HepG2 (cell line): ENCODE data around the gene GREM1. TPM values are rescaled to one million over a fixed set of nuclear protein-coding genes. Genes with fewer than 3 reads are reported as not detected.
A peak's percentile ranks its signal among the peaks of the same experiment; 100 is the strongest.

Experiments used
- GFI1 ChIP-seq: sonication (generic); formaldehyde crosslinking; IDR thresholded peaks from 2 replicates; pipeline ENCODE4 v1.5.0; 2020; ENCODE audit warnings: missing genetic modification reagents, mild to moderate bottlenecking, borderline replicate concordance
- HMG20B ChIP-seq: conservative IDR thresholded peaks from 2 replicates; pipeline ENCODE4 v1.6.1; 2016; ENCODE audit warnings: missing genetic modification reagents, missing compliant biosample characterization
- HMGXB4 ChIP-seq, 2 experiments: sonication (generic) in 1 of 2; formaldehyde crosslinking in 1 of 2; IDR thresholded peaks; 2 replicates each; pipeline versions ENCODE4 v1.4.0 to v1.6.1; 2018 to 2020; ENCODE audit warnings: missing genetic modification reagents in 2 of 2, borderline replicate concordance in 1 of 2, low read depth in 1 of 2, mild to moderate bottlenecking in 1 of 2, missing biosample characterization in 1 of 2
- MNT ChIP-seq: fragments of 450-650 bp; IDR thresholded peaks from 2 replicates; pipeline ENCODE4 v1.6.1; 2016
- NFYC ChIP-seq: IDR thresholded peaks from 2 replicates; pipeline ENCODE4 v1.6.1; 2016; ENCODE audit warnings: missing genetic modification reagents, missing compliant biosample characterization
- POLR2G ChIP-seq: fragments of 200-400 bp; formaldehyde crosslinking; IDR thresholded peaks from 2 replicates; pipeline ENCODE4 v1.6.1; 2018; ENCODE audit warnings: mild to moderate bottlenecking, low read depth, low read length, moderate library complexity
- SP5 ChIP-seq: IDR thresholded peaks from 2 replicates; pipeline ENCODE4 v1.6.1; 2016; ENCODE audit warnings: low read depth, borderline replicate concordance
- STAT6 ChIP-seq: sonication (generic); formaldehyde crosslinking; IDR thresholded peaks from 2 replicates; pipeline ENCODE4 v1.4.0; 2020; ENCODE audit warnings: missing genetic modification reagents, mild to moderate bottlenecking, borderline replicate concordance
- TEAD3 ChIP-seq: optimal IDR thresholded peaks from 2 replicates; pipeline ENCODE3; 2016; ENCODE audit warnings: borderline replicate concordance
- THYN1 ChIP-seq: sonication (generic); formaldehyde crosslinking; IDR thresholded peaks from 2 replicates; pipeline ENCODE4 v1.8.1; 2023; ENCODE audit warnings: low read depth, mild to moderate bottlenecking, moderate library complexity, missing genetic modification reagents, borderline replicate concordance
- TSC22D2 ChIP-seq: sonication (generic); formaldehyde crosslinking; IDR thresholded peaks from 2 replicates; pipeline ENCODE4 v1.5.1; 2020; ENCODE audit warnings: missing genetic modification reagents, mild to moderate bottlenecking, borderline replicate concordance
- YEATS2 ChIP-seq: sonication (generic); formaldehyde crosslinking; IDR thresholded peaks from 2 replicates; pipeline ENCODE4 v1.4.0; 2020; ENCODE audit warnings: missing genetic modification reagents, borderline replicate concordance
- ZGPAT ChIP-seq: IDR thresholded peaks from 2 replicates; pipeline ENCODE4 v1.6.1; 2016; ENCODE audit warnings: mild to moderate bottlenecking
- ZNF670 ChIP-seq: sonication (generic); formaldehyde crosslinking; IDR thresholded peaks from 2 replicates; pipeline ENCODE4 v1.8.0; 2022; ENCODE audit warnings: mild to moderate bottlenecking, missing genetic modification reagents, borderline replicate concordance
- ZNF788 ChIP-seq: sonication (generic); formaldehyde crosslinking; IDR thresholded peaks from 2 replicates; pipeline ENCODE4 v1.5.0; 2020; ENCODE audit warnings: mild to moderate bottlenecking, missing genetic modification reagents, borderline replicate concordance
- polyA plus RNA-seq, 8 experiments: library from polyadenylated mRNA; depleted of rRNA in 3 of 8; stranded (reverse) in 7 of 8; unstranded in 1 of 8; fragments of >200 nt; fragmentation: Illumina TruSeq in 4 of 8; extraction: Trizol in 4 of 8; gene quantifications; 2 replicates each; pipeline versions ENCODE4 v1.2.1 to v1.2.3, GENCODE V29; 2011 to 2016; ENCODE audit warnings: low read depth in 4 of 8, missing spikeins in 1 of 8, mixed read lengths in 1 of 8; ENCODE audit not compliant: insufficient read depth in 1 of 8
- total RNA-seq, 5 experiments: library from RNA; depleted of rRNA; stranded (reverse); fragments of >200 nt; fragmentation: Illumina TruSeq; extraction: Trizol; gene quantifications; 2 replicates each; pipeline ENCODE4 v1.2.3, GENCODE V29; 2016; ENCODE audit warnings: low read depth in 1 of 5
- TF ChIP-seq, protein P1 (sequence below): sonication (generic); formaldehyde crosslinking; IDR thresholded peaks from 2 replicates; pipeline ENCODE4 v1.8.1; 2023; ENCODE audit warnings: missing genetic modification reagents, inconsistent platforms, borderline replicate concordance
- TF ChIP-seq, protein P2 (sequence below): sonication (generic); formaldehyde crosslinking; IDR thresholded peaks from 2 replicates; pipeline ENCODE4 v1.4.0; 2020; ENCODE audit warnings: missing genetic modification reagents, mild to moderate bottlenecking, borderline replicate concordance

Gene GREM1
- total and polyA plus RNA-seq, 2 of the 13 experiments (the other 11 are each of a cell fraction or from before 2014, with no cell fraction given) = 0.02 to 0.08 TPM

GRCh38 chr15:32730677-32731654 lies 13.2 kb downstream of the GREM1 start (continued):
- TF ChIP-seq ZGPAT (CRISPR knock-in tag) (no peak), MNT (no peak), YEATS2 (no peak), POLR2G (no peak), ZNF788 (CRISPR knock-in tag) (no peak), SP5 (CRISPR knock-in tag) (peak; percentile 73), NFYC (CRISPR knock-in tag) (no peak), ZNF670 (CRISPR knock-in tag) (no peak), GFI1 (CRISPR knock-in tag) (no peak), TSC22D2 (no peak), HMG20B (CRISPR knock-in tag) (no peak), STAT6 (no peak), HMGXB4 (CRISPR knock-in tag; IDR thresholded peaks at IDR 0.05; ENCODE audit: borderline replicate concordance in 1 of 2, low read depth in 1 of 2) (no peak), TEAD3 (peak; percentile 16), THYN1 (CRISPR knock-in tag) (no peak)
- TF ChIP-seq, protein P1, sequence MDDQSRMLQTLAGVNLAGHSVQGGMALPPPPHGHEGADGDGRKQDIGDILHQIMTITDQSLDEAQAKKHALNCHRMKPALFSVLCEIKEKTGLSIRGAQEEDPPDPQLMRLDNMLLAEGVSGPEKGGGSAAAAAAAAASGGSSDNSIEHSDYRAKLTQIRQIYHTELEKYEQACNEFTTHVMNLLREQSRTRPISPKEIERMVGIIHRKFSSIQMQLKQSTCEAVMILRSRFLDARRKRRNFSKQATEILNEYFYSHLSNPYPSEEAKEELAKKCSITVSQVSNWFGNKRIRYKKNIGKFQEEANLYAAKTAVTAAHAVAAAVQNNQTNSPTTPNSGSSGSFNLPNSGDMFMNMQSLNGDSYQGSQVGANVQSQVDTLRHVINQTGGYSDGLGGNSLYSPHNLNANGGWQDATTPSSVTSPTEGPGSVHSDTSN (CRISPR knock-in tag) = no peak
- TF ChIP-seq, protein P2, sequence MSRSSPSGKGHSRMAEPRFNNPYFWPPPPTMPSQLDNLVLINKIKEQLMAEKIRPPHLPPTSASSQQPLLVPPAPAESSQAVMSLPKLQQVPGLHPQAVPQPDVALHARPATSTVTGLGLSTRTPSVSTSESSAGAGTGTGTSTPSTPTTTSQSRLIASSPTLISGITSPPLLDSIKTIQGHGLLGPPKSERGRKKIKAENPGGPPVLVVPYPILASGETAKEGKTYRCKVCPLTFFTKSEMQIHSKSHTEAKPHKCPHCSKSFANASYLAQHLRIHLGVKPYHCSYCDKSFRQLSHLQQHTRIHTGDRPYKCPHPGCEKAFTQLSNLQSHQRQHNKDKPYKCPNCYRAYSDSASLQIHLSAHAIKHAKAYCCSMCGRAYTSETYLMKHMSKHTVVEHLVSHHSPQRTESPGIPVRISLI (CRISPR knock-in tag) = no peak
